Tibial artery (tissue), 4 donors: ENCODE measurements around the gene HPS1.
A peak's percentile ranks its signal among the peaks of the same experiment; 100 is the strongest.

Experiments
- DNase-seq, 2 donors: peaks; one replicate each; pipeline ENCODE4 v3.0.0-alpha.2; 2019
- H3K27ac ChIP-seq, 2 donors: fragments of 200-600 bp; sonication (generic) in 1 of 2; 1 replicate in 1 of 2; 2 replicates in 1 of 2; pipeline ENCODE4 v1.5.1; 2018 to 2019; ENCODE audit warnings: mild to moderate bottlenecking in 1 of 2
- H3K27me3 ChIP-seq, 2 donors: fragments of 200-600 bp; sonication (generic) in 1 of 2; one replicate each; pipeline versions ENCODE4 v1.5.1 to v1.6.0; 2016 to 2019
- H3K36me3 ChIP-seq, 3 donors: fragments of 200-600 bp; sonication (generic) in 2 of 3; one replicate each; pipeline ENCODE4 v1.5.1; 2016 to 2019; ENCODE audit warnings: mild to moderate bottlenecking in 2 of 3
- H3K4me1 ChIP-seq, 4 donors: fragments of 200-600 bp; sonication (generic) in 2 of 4; 1 replicate in 3 of 4; 2 replicates in 1 of 4; pipeline ENCODE4 v1.5.1; 2016 to 2019
- H3K4me3 ChIP-seq, 2 donors: fragments of 200-600 bp; sonication (generic) in 1 of 2; 1 replicate in 1 of 2; 2 replicates in 1 of 2; pipeline ENCODE4 v1.5.1; 2018 to 2019; ENCODE audit warnings: mild to moderate bottlenecking in 2 of 2
- H3K9me3 ChIP-seq, 3 donors: fragments of 200-600 bp; sonication (generic) in 1 of 3; one replicate each; pipeline ENCODE4 v1.5.1; 2016 to 2019
- CTCF ChIP-seq, 2 experiments: fragments of 200-600 bp in 1 of 2; fragments of 450-650 bp in 1 of 2; IDR thresholded peaks; one replicate each; pipeline ENCODE4 v1.5.1; 2017 to 2019; ENCODE audit warnings: antibody characterized with exemption in 2 of 2, mild to moderate bottlenecking in 1 of 2, moderate library complexity in 1 of 2
- intact Hi-C: fragments of 100-400 bp; cut with DNase I; formaldehyde crosslinking; loops from one replicate; pipeline ENCODE4 v1.15.0; 2023; ENCODE audit warnings: low total_unique reads

Gene HPS1

GRCh38 chr10:98414932-98415730 is 31.6 kb downstream of the HPS1 start, which contains the start of gene PYROXD2:
TSS of gene PYROXD2 (minus strand) at chr10:98415182. CDS start at chr10:98415135, 47 bp downstream.
- intact Hi-C loops: loop anchor here (10.0 kb wide), 1 partner anchor 150 kb away; the partner anchor contains the start of gene LOXL4
- no peaks in the 10 kb centered on the region for H3K27me3 ChIP-seq
- peaks cover 15 to 50% (median 41%) of the 10 kb centered on the region in 3 donors for H3K36me3 ChIP-seq
- no peak for TF ChIP-seq CTCF (IDR thresholded peaks at IDR 0.05)
- peak; percentile 91 to 96 for DNase-seq
- peak within 1 kb of the TSS; percentile 77 to 83 for H3K27ac ChIP-seq
- H3K4me3 ChIP-seq: peak within 1 kb of the TSS; percentile 63 to 71
- peaks cover 0 to 38% (median 16%) of the 10 kb centered on the region in 4 donors for H3K4me1 ChIP-seq
- no peaks in the 10 kb centered on the region for H3K9me3 ChIP-seq

DNA sequence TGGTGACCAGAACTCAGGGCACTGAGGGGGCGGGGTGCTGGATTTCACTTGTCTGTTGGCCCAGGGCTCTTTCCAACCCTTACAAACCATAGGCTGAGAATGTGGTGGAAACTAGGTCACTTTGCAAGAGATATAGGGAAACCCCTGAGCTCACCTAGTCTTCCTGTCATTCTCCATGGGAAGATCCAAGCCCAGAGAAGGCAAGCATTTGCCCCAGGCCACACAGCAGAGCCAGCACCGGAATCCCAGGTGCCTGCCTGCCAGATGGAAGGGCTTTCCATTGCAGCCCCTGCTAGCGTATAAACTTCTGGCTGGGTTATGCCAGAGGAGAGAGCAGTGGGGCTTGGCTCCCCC is 32.2 kb downstream of the HPS1 start:
- Histone ChIP-seq H3K27ac (peak overlapping the region; percentile 77 to 83), H3K4me3 (peak overlapping the region; percentile 63 to 71), H3K27me3 (no peaks in the 10 kb centered on the region), H3K4me1 (peaks cover 0 to 38% (median 16%) of the 10 kb centered on the region in 4 donors), H3K9me3 (no peaks in the 10 kb centered on the region), H3K36me3 (peaks cover 12 to 47% (median 35%) of the 10 kb centered on the region in 3 donors)
- no peak for TF ChIP-seq CTCF (IDR thresholded peaks at IDR 0.05)
- intact Hi-C loops: loop anchor here (10.0 kb wide), 1 partner anchor 150 kb away; the partner anchor contains the start of gene LOXL4
- DNase-seq: no peak

DNA sequence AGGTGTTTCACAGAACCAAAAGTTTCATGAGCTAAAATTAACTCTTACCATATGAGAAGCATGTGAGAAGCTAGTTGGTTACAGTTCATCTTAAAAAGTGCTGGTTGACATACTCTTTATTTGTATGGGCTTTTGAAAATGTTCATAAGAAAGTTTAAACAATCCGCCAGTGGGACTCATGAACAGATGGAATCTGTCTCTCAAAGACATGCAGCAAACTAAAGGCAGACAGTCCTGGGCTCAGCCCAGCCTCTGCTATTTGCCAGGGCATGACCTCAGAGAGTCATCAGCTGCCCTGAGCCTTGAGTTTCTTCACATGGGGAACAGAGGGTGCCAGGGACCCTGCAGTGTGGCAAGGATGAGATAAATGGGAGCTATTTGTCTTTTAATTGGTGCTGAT is 35.0 kb downstream of the HPS1 start:
- DNase-seq: no peak
- peaks cover 0 to 38% (median 16%) of the 10 kb centered on the region in 4 donors for H3K4me1 ChIP-seq
- intact Hi-C loops: loop anchor here (10.0 kb wide), 1 partner anchor 147 kb away; the partner anchor contains the start of gene LOXL4
- no peaks in the 10 kb centered on the region for H3K9me3 ChIP-seq
- peaks cover 0 to 22% (median 7%) of the 10 kb centered on the region in 3 donors for H3K36me3 ChIP-seq
- no peaks in the 10 kb centered on the region for H3K27me3 ChIP-seq
- TF ChIP-seq CTCF (IDR thresholded peaks at IDR 0.05): no peak
- no peak overlapping the region for H3K4me3 ChIP-seq
- no peak overlapping the region for H3K27ac ChIP-seq

GRCh38 chr10:98411166-98411565 is 35.6 kb downstream of the HPS1 start:
- Histone ChIP-seq H3K27ac (no peak overlapping the region), H3K36me3 (peaks cover 0 to 21% (median 4%) of the 10 kb centered on the region in 3 donors), H3K27me3 (no peaks in the 10 kb centered on the region), H3K9me3 (no peaks in the 10 kb centered on the region), H3K4me3 (no peak overlapping the region), H3K4me1 (peaks cover 0 to 38% (median 16%) of the 10 kb centered on the region in 4 donors)
- no peak for DNase-seq
- intact Hi-C loops: loop anchor here (10.0 kb wide), 1 partner anchor 146 kb away; the partner anchor contains the start of gene LOXL4
- no peak for TF ChIP-seq CTCF (IDR thresholded peaks at IDR 0.05)

- TF ChIP-seq CTCF (IDR thresholded peaks at IDR 0.05): no peak
- DNase-seq: no peak
- Histone ChIP-seq H3K4me1 (peaks cover 0 to 35% (median 16%) of the 10 kb centered on the region in 4 donors), H3K27ac (no peak overlapping the region), H3K36me3 (peaks cover 0 to 19% (median 6%) of the 10 kb centered on the region in 3 donors), H3K27me3 (no peaks in the 10 kb centered on the region), H3K4me3 (no peak overlapping the region), H3K9me3 (no peaks in the 10 kb centered on the region)
- intact Hi-C loops: loop anchor here (10.0 kb wide), 1 partner anchor 146 kb away; the partner anchor contains the start of gene LOXL4
These were observed 36.0 kb downstream of the HPS1 start for GRCh38 chr10:98410759-98411158.
